ENCODE measurements around the gene EBLN1.
A peak's percentile ranks its signal among the peaks of the same experiment; 100 is the strongest.

The EBLN1 gene

DNA sequence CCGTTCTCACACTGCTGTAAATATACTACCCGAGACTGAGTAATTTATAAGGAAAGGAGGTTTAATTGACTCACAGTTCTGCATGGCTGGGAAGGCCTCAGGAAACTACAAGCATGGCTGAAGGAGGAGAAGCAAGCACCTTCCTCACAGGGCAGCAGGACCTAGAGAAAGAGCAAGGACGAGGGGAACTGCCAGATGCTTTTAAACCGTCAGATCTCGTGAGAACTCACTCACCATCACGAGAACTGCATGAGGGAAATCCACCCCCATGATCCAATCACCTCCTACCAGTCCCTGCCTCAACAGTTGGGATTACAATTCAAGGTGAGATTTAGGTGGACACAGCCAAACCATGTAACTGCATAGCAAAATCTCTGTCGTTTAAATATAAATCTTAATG is at the start of gene EBLN1:
EBLN1 (minus strand) TSS at position 174 of the 400 bp plus-strand sequence. CDS start 8,032 bp downstream, outside the sequence.
- DNase-seq: no peak

DNA sequence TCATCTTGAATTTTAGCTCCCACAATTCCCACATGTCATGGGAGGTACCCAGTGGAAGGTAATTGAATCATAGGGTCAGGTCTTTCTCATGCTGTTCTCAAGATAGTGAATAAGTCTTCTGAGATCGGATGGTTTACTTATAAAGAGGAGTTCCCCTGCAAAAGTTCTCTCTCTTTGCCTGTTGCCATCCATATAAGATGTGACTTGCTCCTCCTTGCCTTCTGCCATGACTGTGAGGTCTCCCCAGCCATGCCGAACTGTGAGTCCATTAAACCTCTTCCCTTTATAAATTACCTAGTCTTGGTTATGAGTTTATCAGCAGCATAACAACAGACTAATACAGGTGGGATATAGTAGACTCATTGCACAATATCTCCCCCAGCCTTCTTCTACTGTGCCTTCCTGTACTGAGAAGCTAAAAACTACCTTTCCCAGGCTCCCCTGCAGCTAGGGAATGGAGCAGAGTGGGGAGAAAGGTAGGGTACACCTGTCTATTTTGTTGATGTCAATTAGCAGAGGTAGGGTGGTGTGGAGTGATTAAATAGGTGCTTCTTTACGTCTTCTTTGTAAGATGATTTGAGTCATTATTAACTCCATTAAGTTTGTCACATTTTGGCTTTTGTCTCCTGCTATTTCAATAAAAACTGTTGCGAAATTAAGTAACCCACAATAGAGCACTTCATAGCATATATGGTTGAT is 48.2 kb upstream of the EBLN1 start:
- peak; percentile 25 for DNase-seq

DNA sequence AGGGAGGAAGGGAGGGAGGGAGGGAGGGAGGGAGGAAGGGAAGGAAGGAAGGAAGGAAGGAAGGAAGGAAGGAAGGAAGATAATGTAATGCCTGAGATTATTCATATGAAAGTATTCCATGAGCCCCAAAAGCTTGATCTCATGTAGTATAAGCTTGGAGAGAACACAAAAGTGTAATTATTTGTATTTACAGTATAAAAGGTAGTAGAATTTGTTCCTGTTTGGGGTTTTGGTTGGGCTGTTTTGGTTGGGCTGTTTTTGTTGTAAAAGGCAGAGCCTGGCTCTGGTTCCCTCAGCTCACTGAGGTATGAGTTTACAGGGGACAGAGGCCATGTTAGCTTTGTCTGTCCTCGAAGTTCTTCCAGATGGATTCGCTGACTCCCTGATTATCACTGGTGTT is 45.3 kb upstream of the EBLN1 start:
- no peak for DNase-seq

DNA sequence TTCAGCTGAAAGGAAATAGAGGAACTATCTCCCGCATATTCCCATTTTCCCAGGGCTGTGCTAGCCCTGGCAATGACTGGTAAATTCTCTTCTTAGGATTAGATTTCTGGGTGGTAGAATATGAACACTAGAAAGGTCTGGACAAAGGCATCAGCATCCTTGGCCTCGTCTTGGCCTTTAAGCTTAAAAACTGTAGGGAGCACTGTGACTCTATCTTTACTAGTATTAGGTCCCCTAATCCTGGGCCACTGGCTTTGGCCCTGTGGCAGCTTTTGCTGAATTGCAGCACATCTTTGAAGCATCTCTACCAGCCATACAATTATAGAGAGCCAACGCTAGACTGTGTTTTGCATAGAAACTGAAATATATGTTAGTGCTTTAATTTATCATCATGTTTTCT is 41.5 kb upstream of the EBLN1 start:
- DNase-seq: peak; percentile 74

DNA sequence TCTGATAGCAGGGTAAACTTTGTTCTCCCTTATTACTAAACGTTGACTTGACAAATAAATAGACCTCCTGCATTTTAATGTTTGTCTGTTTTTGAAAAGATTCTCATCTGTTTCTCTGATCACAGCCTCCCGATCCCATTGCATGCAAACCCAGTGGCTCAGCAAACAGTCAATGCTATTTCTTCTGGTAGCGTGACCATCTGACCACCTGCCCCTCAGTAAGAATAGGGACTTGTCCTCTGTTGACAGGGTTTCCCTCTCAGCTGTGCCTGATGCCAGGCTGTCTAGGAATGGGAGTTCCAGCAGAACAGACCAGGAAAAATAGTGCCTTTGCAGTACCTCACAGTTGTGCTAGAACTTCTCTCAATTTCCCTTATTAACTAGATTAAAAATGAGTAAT is 40.7 kb upstream of the EBLN1 start:
- DNase-seq: no peak

DNA sequence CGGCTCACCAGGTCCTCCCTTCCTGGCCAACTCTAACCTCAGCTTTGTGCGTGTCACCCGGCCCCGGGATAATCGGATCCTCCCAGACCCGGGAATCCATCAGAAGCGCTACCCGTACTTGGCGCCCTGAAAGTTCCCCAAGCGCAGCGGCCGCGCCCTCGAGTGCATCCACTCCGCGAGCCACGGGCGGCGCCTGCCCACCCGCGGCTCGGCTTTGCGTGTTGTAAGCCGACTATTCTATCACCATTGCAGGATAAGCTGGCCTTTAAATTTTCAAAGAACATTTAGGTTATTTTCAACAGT is 35.7 kb upstream of the EBLN1 start:
- peak; percentile 74 for DNase-seq

DNA sequence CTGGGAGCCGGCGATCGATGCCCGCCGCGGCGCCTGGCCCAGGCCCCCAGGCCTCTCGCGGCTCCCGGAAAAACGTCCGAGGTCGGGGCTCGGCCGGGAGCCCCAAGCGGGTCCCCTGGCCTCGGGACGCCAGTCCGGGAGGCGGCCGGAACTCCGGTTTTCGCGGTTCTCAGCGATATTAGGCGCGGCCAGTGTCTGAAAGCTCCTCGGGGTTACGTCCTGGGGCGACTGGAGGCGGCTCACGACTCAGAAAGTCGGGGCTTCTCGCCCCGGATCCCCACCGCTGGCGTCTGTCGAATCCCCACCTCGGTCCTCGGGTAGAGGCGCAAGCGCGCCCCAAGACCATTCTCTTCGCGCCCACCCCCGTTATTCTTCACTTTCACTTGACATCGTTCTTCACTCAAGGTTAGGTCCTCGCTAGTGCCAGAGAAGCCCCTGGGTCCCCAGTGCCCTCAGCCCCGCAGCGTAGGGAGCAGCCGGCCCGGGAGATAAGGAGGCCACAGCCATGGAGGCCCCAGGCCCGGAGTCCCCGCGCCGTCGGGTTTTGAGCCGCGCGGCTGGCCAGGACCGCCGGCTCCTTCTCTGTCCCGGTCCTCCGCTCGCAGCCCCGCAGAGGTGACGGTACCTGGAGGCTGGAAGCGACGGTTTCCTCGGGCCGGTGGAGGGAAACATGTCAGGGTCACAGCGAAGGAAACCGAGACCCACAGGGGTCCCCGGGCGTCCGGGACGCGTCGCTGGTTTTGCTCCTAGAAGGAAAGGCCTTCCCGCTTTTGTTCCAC is 35.2 kb upstream of the EBLN1 start:
- DNase-seq: peak; percentile 71

DNA sequence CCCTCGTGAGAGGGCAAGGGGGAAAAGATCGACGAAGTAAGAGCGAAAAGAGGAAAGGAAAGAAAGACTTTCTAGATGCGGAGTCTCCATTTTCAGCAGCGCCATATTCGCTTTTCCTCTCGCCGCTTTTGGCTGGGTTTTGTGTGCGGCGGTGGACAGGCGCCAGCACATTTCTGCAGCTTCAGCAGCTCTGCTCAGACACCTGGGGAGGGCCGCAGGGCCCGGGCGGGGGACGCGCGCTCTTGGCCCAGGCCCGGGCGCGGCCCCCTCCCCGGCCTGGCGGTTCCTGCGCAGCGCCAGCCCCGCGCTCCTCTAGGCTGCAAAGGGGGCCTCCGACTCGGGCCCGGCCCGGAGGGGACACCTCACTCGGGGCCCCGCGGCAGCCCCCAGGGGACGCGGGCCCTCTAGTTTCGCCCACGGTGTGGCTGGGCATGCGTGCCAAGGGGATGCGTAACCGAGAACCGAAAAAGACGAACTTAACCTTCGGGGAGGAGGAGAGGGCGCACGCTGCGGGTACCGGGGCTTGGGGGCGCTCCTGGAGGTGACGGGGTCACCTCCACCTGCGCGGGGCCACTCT is 34.5 kb upstream of the EBLN1 start:
- peak; percentile 69 for DNase-seq

DNA sequence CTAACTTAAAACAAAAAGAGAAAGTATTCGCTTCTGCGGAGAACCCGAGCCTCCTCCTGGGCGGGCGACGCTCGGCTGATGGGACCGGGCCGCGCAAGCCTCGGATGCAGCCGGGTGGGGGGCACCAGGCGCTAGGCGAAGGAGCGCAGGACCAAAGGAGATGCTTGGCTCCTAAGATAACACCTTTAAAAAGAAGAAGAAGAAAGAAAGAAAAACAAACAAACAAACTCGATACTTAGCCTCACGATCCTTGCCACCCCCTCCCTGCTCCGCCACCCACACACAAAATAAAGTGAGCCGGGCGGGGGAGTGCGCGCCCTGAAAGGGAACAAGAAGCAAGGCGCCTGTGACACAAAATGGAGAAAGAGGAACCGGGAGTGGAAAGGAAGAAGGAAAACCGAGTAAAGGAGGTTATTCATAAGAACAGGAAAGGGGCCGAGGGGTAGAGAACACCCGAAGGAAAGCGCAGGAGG is 34.0 kb upstream of the EBLN1 start:
- DNase-seq: peak; percentile 90

DNA sequence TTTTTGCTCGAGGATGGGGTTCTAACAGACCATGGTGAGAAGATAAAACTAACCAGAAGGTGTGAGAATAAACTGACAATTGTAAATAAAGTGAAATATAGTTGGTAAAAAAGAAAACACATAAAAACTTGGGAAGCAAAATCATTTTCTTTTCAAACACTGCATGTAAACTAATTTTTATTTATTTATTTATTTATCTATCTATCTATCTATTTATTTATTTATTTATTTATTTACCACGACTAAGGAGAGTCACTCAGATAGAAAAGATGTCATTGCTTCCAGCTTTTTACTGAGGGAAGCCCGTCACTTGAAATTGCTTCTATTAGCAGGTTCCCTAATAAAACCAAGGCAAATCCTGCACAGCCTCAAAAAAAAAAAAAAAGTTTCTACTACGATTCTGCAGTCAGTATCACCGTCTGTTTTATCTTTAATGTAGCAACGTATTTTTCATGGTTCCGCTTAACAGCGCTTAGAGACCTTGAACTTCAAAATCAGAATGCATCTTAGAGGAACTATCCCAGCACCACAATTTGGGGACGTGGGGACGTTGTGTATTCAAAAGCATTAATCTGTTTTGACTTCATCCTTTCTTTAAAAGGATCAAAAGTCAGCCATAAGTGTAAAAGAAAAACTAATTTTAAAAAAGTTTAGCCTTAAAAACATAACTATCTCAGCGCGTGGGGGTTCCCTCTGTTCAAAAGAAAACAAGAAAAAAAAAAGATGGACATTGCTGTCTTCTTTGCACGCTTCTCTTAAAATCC is 33.3 kb upstream of the EBLN1 start:
- peak; percentile 84 for DNase-seq

DNA sequence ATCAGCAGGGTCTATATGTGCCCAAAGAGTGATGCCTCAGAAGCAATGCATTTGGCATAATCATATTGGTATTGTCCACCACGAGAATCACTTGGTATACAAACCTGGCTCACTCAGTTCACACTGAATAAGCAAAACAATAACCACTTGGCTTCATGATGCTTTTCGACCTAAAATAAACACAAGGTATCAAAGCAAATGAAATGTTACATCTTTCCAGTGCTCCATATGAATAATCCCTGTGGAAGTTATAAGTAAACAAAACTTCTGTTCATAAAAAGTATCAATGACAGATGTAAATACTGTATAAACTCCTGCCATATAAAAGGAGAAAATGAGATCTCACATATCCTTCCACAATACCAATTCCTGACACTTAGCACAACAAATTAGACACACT is 29.8 kb upstream of the EBLN1 start:
- DNase-seq: no peak

DNA sequence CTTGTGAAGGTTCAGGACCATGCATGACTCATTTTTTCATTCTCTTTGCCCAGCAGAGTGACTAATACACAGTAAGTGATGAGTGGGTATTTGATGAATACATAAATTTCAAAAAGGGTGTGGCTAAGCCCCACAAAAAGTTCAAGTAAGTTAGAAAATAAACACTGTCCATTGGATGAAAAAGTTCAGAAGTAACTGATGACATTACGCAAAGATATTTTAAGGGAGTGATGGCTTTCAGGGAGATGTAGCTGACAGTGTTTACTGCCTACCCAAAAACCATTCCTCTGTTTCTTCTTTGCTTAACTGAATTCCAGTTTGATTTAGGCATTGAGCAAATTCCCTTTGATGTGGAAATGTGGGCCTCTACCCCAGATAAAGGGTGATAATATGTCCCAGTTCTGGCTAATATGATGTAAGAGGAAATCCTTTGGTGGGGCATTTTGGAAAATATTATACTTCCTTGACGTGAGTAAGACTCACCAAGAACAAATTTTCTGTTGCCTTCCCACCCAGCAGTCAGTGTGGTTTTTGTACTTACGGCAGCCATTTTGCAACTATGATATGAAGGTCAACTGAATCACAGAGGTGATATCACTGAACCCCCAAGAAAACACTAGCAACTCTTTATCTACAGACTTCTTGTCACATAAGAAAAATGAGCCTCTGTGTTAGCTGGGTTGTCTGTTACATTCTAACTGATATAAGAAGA is 29.0 kb upstream of the EBLN1 start:
- peak; percentile 44 for DNase-seq

DNA sequence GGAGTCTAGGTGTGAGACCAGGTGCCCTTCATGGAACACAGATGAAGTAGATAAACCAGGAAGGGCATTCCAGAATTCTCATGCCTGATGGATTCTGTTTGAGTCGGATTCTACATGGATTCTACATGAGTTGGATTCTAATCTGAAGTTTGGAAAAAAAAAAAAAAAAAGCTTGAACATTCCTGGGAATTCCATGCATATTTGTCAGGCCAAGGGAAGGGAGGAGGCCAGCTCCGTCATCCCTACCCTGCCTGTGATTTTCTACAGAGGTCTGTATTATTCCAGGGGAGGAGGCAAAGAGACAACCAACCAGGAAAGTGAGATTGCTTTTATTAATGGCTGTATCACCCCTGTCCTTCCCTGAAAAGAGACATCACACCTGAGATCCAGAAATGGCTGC is 27.8 kb upstream of the EBLN1 start:
- DNase-seq: no peak

DNA sequence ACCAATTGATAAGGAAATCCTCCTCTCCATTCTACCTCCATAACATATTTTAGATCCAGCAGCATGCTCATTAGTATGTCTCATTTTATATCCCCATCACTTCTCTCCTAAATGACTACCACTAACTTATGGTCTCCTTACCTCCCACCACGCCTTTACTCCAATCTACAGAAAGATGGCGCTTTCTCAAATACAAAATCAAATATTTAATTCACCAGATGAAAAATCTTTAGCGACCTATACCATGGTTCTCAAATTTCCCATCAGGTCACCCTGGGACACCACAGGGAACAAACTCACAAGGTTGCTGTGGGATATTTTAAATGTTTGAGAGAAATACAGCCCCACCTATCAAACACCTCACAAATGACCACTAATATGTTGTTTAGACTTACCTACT is 27.0 kb upstream of the EBLN1 start:
- no peak for DNase-seq

DNA sequence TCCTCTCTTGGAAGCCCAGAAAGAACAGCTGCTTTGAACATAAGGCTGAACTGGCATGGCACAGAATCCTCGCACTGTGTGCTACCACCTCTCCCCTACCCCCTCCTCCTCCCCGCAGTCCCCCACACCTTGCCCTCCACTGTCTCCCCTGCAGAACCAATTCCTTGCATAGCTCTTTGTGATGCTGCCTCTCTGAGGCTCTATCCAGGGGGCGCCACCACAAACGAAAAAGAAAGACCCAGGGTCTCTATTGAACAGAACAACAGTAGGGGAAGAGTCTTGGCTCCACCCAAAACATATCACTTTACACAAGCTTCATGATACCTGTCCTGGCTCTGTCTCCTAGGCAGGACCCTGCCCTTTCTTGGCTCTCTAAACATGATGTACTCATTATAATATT is 26.2 kb upstream of the EBLN1 start:
- DNase-seq: peak; percentile 33

DNA sequence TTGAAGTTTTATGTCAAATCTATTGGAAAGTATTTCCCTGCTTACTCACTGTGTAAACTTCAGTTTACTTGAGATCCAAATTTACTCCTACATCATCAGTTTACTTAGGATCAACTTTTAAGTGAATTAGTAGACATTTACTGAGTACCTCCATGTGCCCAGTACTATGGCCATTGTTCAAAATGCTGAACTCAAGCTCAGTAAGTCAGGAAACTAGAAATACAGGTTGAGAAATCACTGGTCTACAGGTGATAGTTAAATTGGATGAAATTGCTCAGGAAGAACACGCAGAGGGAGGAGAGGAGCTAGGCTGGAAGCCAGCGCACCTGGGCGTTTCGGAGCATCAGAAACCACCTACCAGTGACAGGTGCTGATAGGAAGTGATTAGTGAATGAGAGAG is 25.5 kb upstream of the EBLN1 start:
- DNase-seq: no peak

DNA sequence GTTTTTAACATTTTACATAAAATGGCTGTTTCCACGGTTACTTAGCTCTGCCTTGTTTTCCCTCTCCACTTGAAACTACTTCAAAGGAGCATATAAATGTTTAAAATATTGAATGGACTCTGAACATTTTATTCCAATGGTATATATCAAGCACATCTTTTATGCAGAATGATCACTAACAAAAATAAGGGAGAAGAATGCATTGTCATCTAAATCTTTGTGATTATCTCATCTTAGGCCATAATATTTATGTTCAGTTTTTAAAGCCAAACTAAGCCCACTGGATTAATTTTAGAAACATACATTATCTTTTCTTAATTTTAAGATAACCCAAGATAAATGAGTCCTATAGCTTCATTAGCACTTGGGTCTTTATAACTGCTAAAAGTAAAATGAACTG is 13.4 kb upstream of the EBLN1 start:
- no peak for DNase-seq

DNA sequence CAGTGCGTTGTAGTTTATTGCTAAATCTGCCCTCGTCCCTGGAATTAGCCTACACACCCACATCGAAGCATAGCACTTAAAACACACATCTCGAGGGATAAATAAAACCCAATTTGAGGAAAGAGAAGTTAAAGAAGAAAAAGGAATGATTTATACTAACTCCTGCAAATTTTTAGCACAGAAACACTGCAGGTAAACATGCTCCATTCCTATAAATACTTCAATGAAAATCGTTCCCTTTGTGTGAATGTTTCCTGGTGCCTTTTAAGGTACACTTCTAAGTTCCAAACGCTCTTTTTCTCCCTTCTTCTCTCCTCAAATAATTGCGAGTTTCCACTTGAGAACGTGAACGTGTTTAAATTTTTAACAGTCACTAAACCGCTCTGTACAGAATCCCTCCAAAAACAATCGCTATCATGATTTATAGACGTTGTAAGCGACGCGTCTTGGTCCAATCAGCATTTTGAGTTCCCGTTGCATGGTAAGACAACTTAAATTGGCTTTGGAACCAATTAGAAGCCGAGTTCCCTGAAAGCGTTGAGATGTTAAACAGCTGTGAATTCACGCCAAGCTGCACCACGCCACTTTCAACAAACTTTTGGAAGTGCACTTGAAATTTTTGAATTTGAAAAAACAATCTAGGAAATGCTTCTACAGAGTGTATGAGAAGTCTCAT is 12.5 kb upstream of the EBLN1 start:
- peak; percentile 92 for DNase-seq

DNA sequence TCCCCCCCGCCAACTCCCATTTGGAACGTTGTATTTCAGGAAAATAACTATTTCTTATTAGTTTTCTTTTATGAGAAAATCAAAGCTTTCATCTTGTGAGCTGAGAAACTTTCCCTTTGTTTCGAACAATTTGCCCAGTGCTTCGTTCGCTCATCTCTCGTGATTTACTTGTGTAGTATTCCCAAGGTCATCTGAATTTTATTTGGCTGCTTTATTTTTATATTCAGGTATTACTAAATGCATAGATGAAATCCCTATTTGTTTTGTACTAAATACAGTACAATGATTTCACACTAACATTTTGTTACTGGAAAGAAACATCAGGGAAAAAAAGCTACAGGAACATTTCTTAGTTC is 12.0 kb upstream of the EBLN1 start:
- DNase-seq: no peak

DNA sequence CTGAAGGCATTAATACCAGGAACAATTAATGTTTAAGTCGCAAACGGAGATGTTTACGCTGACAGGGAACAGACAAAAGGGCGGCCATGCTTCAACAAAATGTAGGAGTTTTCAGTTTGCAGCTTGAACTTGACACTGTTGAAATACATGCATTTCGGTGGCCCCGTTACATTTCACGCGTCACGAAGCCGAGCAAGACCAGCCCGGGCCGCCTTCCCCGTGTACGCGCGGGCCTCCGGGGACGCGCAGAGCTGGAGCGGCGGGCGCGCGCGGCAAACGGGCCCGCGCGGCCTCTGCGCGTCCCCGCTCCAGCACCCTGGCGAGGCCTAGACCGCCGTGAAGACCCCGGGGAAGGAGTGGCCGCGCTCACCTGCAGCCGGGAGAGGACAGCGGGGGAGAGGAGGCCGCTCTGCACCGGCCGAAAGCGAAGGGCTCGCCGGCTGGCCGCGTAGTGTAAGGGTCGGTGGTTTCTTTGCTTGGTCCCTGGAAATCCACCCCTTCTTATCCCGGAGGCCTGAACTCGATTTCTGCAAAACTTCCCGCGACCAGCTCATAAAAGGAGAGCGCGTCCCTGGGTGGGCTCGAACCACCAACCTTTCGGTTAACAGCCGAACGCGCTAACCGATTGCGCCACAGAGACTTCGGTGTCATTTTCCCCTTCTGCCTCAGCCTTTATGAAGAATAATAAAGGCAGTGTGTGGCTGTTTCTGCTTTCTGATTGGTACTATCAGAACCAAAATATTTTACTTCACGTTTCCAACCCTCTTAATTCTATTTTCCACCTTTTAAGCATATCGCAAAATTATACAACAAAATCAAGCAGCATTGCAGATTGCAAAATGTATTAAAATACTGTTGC is 11.4 kb upstream of the EBLN1 start:
- peak; percentile 95 for DNase-seq
